ENCODE results near the gene ARMC9.
A peak's percentile ranks its signal among the peaks of the same experiment; 100 is the strongest.

ARMC9 gene

GRCh38 chr2:231411237-231411636, 212.8 kb downstream of the ARMC9 start:
- DNase-seq (ENCODE audit: low read depth): no peak
- peaks cover 4% of the 10 kb centered on the region for H3K27me3 ChIP-seq (replicated peaks; ENCODE audit: control insufficient read depth, insufficient read depth, low read length)
- H3K4me3 ChIP-seq (ENCODE audit: low read length): peak overlapping the region; percentile 77
- no peaks in the 10 kb centered on the region for H3K36me3 ChIP-seq (ENCODE audit: control insufficient read depth, insufficient read depth, low read length, severe bottlenecking)
- peaks cover 9% of the 10 kb centered on the region for H3K9me3 ChIP-seq (ENCODE audit: control insufficient read depth, low read length)
- H3K9ac ChIP-seq (ENCODE audit: low read length): no peak overlapping the region
- peaks cover 7% of the 10 kb centered on the region for H3K4me1 ChIP-seq (ENCODE audit: control insufficient read depth, insufficient read depth, low read length)

- peak; percentile 93 for DNase-seq (ENCODE audit: low read depth)
- H3K4me1 ChIP-seq (ENCODE audit: control insufficient read depth, insufficient read depth, low read length): peaks cover 7% of the 10 kb centered on the region
- peak overlapping the region; percentile 74 for H3K9ac ChIP-seq (ENCODE audit: low read length)
- H3K36me3 ChIP-seq (ENCODE audit: control insufficient read depth, insufficient read depth, low read length, severe bottlenecking): no peaks in the 10 kb centered on the region
- peaks cover 4% of the 10 kb centered on the region for H3K27me3 ChIP-seq (replicated peaks; ENCODE audit: control insufficient read depth, insufficient read depth, low read length)
- H3K9me3 ChIP-seq (ENCODE audit: control insufficient read depth, low read length): peaks cover 9% of the 10 kb centered on the region
- H3K4me3 ChIP-seq (ENCODE audit: low read length): peak overlapping the region; percentile 77
Measured at GRCh38 chr2:231411831-231412617, 213.6 kb downstream of the ARMC9 start.

GRCh38 chr2:231412618-231412963, 214.2 kb downstream of the ARMC9 start:
- H3K36me3 ChIP-seq (ENCODE audit: control insufficient read depth, insufficient read depth, low read length, severe bottlenecking): no peaks in the 10 kb centered on the region
- H3K27me3 ChIP-seq (replicated peaks; ENCODE audit: control insufficient read depth, insufficient read depth, low read length): peaks cover 4% of the 10 kb centered on the region
- H3K4me3 ChIP-seq (ENCODE audit: low read length): peak overlapping the region; percentile 77
- H3K9me3 ChIP-seq (ENCODE audit: control insufficient read depth, low read length): peaks cover 9% of the 10 kb centered on the region
- no peak for DNase-seq (ENCODE audit: low read depth)
- peaks cover 7% of the 10 kb centered on the region for H3K4me1 ChIP-seq (ENCODE audit: control insufficient read depth, insufficient read depth, low read length)
- peak overlapping the region; percentile 64 for H3K9ac ChIP-seq (ENCODE audit: low read length)

GRCh38 chr2:231413456-231413855, 215.0 kb downstream of the ARMC9 start:
- Histone ChIP-seq H3K27me3 (replicated peaks; ENCODE audit: control insufficient read depth, insufficient read depth, low read length) (peaks cover 4% of the 10 kb centered on the region), H3K4me1 (ENCODE audit: control insufficient read depth, insufficient read depth, low read length) (peaks cover 7% of the 10 kb centered on the region), H3K9ac (ENCODE audit: low read length) (no peak overlapping the region), H3K9me3 (ENCODE audit: control insufficient read depth, low read length) (peaks cover 9% of the 10 kb centered on the region), H3K36me3 (ENCODE audit: control insufficient read depth, insufficient read depth, low read length, severe bottlenecking) (no peaks in the 10 kb centered on the region), H3K4me3 (ENCODE audit: low read length) (no peak overlapping the region)
- DNase-seq (ENCODE audit: low read depth): no peak

- no peak overlapping the region for H3K4me3 ChIP-seq (ENCODE audit: low read length)
- peaks cover 7% of the 10 kb centered on the region for H3K4me1 ChIP-seq (ENCODE audit: control insufficient read depth, insufficient read depth, low read length)
- DNase-seq (ENCODE audit: low read depth): no peak
Measured at GRCh38 chr2:231413921-231414476, 215.6 kb downstream of the ARMC9 start.

GRCh38 chr2:231415029-231415428, 216.6 kb downstream of the ARMC9 start:
- Histone ChIP-seq H3K9ac (ENCODE audit: low read length) (no peak overlapping the region), H3K9me3 (ENCODE audit: control insufficient read depth, low read length) (peaks cover 9% of the 10 kb centered on the region), H3K4me1 (ENCODE audit: control insufficient read depth, insufficient read depth, low read length) (peaks cover 7% of the 10 kb centered on the region), H3K27me3 (replicated peaks; ENCODE audit: control insufficient read depth, insufficient read depth, low read length) (peaks cover 15% of the 10 kb centered on the region), H3K4me3 (ENCODE audit: low read length) (no peak overlapping the region), H3K36me3 (ENCODE audit: control insufficient read depth, insufficient read depth, low read length, severe bottlenecking) (no peaks in the 10 kb centered on the region)
- DNase-seq (ENCODE audit: low read depth): no peak

More at GRCh38 chr2:231413921-231414476, 215.6 kb downstream of the ARMC9 start:
- Histone ChIP-seq H3K36me3 (ENCODE audit: control insufficient read depth, insufficient read depth, low read length, severe bottlenecking) (no peaks in the 10 kb centered on the region), H3K9ac (ENCODE audit: low read length) (no peak overlapping the region), H3K9me3 (ENCODE audit: control insufficient read depth, low read length) (peaks cover 9% of the 10 kb centered on the region), H3K27me3 (replicated peaks; ENCODE audit: control insufficient read depth, insufficient read depth, low read length) (peaks cover 8% of the 10 kb centered on the region)

- no peak for DNase-seq (ENCODE audit: low read depth)
- no peaks in the 10 kb centered on the region for H3K9me3 ChIP-seq (ENCODE audit: control insufficient read depth, low read length)
- peaks cover 29% of the 10 kb centered on the region for H3K27me3 ChIP-seq (replicated peaks; ENCODE audit: control insufficient read depth, insufficient read depth, low read length)
- no peaks in the 10 kb centered on the region for H3K36me3 ChIP-seq (ENCODE audit: control insufficient read depth, insufficient read depth, low read length, severe bottlenecking)
- no peaks in the 10 kb centered on the region for H3K4me1 ChIP-seq (ENCODE audit: control insufficient read depth, insufficient read depth, low read length)
- H3K4me3 ChIP-seq (ENCODE audit: low read length): no peak overlapping the region
- H3K9ac ChIP-seq (ENCODE audit: low read length): no peak overlapping the region
Measured at GRCh38 chr2:231418820-231419640, 220.6 kb downstream of the ARMC9 start.

- Histone ChIP-seq H3K4me3 (ENCODE audit: low read length) (no peak overlapping the region), H3K9me3 (ENCODE audit: control insufficient read depth, low read length) (no peaks in the 10 kb centered on the region), H3K27me3 (replicated peaks; ENCODE audit: control insufficient read depth, insufficient read depth, low read length) (peaks cover 30% of the 10 kb centered on the region), H3K36me3 (ENCODE audit: control insufficient read depth, insufficient read depth, low read length, severe bottlenecking) (no peaks in the 10 kb centered on the region), H3K4me1 (ENCODE audit: control insufficient read depth, insufficient read depth, low read length) (no peaks in the 10 kb centered on the region), H3K9ac (ENCODE audit: low read length) (no peak overlapping the region)
- DNase-seq (ENCODE audit: low read depth): no peak
Measured at GRCh38 chr2:231421051-231421580, 222.7 kb downstream of the ARMC9 start.

- Histone ChIP-seq H3K4me1 (ENCODE audit: control insufficient read depth, insufficient read depth, low read length) (no peaks in the 10 kb centered on the region), H3K9ac (ENCODE audit: low read length) (no peak overlapping the region), H3K27me3 (replicated peaks; ENCODE audit: control insufficient read depth, insufficient read depth, low read length) (peaks cover 30% of the 10 kb centered on the region), H3K9me3 (ENCODE audit: control insufficient read depth, low read length) (no peaks in the 10 kb centered on the region), H3K4me3 (ENCODE audit: low read length) (no peak overlapping the region), H3K36me3 (ENCODE audit: control insufficient read depth, insufficient read depth, low read length, severe bottlenecking) (no peaks in the 10 kb centered on the region)
- DNase-seq (ENCODE audit: low read depth): no peak
Measured at GRCh38 chr2:231422056-231422455, 223.6 kb downstream of the ARMC9 start.

- no peaks in the 10 kb centered on the region for H3K9me3 ChIP-seq (ENCODE audit: control insufficient read depth, low read length)
- peaks cover 30% of the 10 kb centered on the region for H3K27me3 ChIP-seq (replicated peaks; ENCODE audit: control insufficient read depth, insufficient read depth, low read length)
- no peaks in the 10 kb centered on the region for H3K4me1 ChIP-seq (ENCODE audit: control insufficient read depth, insufficient read depth, low read length)
- DNase-seq (ENCODE audit: low read depth): no peak
- no peak overlapping the region for H3K4me3 ChIP-seq (ENCODE audit: low read length)
- H3K36me3 ChIP-seq (ENCODE audit: control insufficient read depth, insufficient read depth, low read length, severe bottlenecking): no peaks in the 10 kb centered on the region
- no peak overlapping the region for H3K9ac ChIP-seq (ENCODE audit: low read length)
Measured at GRCh38 chr2:231423176-231423575, 224.7 kb downstream of the ARMC9 start.
